Activated CD4-positive, alpha-beta T cell treated with anti-CD3 and anti-CD28 coated beads, Interleukin-2, amount 50 U/mL, for 4 hours (primary cell): ENCODE results near the gene ANKRD33B.
"Not testable (repeated sequence)": the region's sequence is repeated elsewhere in the genome, so short reads cannot be mapped to it uniquely, and the experiment has no call there.

Experiments used
- DNase-seq, 2 experiments: peaks; one replicate each; pipeline ENCODE4 v3.0.0-alpha.2; 2020

The ANKRD33B gene

DNA sequence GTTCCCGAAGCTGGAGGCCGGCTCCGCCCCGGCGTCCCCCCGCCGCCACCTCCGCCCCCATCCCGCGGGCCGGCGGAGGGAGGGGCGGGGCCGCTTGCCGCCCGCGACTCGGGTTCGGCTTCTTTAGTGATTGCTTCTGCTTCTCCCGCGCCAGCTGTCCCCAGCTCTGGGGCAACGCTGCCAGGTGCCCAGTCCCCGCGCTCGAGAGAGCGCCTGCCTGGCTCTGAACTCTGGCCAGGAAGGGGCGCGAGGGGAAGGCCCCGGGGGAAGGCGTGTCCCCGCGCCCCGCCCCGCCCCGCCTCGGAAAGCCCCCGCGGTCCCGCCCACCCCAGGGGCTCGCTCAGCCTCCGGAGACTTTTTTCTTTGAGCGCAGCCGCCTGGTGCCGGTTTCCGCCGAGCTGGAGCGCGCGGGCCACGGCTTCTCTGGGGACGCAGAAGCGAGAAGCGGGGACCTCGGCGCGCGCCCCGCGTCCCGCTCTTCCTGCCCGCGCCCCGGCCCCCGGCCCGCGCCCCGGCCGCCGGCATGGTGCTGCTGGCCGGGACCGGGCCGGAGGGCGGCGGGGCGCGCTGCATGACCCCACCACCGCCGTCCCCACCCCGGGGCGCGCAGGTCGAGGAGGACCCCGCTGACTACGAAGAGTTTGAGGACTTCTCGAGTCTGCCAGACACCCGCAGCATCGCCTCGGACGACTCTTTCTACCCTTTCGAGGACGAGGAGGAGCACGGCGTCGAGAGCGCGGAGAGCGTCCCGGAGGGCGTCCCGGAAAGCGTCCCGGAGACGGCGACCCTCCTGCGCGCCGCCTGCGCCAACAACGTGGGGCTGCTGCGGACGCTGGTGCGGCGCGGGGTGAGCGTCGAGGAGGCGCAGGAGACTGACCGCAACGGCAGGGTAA lies at the start of gene ANKRD33B:
Gene ANKRD33B (plus strand): TSS at position 126 of the 893 bp plus-strand sequence. CDS start 398 bp downstream, at position 524.
- DNase-seq = peak; percentile 69 to 76

DNA sequence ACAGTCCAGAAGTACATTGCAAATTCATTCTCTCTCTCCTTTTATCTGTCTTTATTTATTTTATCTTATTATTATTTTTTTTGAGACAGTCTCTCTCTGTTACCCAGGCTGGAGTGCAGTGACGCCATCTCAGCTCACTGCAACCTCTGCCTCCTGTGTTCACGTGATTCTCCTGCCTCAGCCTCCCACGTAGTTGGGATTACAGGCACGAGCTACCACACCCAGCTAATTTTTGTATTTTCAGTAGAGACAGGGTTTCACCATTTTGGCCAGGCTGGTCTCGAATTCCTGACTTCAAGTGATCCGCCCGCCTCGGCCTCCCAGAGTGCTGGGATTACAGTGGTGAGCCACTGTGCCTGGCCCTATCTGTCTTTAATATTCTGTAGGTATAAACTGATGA lies 49.3 kb upstream of the ANKRD33B start:
- not testable (repeated sequence) for DNase-seq

DNA sequence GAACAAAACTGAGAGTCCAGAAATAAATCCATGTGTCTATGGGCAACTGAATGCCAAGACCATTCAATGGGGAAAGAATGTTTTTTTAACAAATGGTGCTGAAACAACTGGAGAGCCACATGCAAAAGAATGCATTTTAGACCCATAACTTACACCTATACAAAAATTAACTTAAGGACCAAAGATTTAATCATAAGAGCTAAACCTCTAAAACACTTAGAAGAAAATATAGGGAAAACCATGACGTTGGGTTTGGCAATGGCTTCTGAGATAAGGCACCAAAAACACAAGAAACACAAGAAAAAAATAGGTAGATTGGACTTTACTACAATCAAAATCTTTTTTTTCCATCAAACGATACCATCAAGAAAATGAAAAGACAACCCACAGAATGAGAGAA lies 48.4 kb upstream of the ANKRD33B start:
- DNase-seq = no peak

DNA sequence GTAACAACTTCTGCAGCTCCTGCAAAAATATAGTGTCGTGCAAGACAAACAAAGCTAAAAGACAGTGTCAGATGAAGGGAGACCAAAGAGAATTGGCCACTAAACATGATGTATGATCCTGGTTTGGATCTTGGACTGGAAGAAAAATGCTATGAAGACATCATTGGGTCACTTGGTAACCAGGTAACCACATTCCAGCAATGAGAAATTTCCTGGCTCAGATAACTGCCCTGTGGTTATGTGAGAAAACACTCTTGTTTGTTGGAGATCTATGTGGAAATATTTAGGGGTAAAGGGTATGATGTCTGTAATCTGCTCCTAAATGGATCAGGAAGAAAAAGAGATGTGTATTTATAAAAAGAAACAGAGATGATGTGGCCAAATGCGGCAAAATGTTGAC lies 45.5 kb upstream of the ANKRD33B start:
- DNase-seq = no peak

DNA sequence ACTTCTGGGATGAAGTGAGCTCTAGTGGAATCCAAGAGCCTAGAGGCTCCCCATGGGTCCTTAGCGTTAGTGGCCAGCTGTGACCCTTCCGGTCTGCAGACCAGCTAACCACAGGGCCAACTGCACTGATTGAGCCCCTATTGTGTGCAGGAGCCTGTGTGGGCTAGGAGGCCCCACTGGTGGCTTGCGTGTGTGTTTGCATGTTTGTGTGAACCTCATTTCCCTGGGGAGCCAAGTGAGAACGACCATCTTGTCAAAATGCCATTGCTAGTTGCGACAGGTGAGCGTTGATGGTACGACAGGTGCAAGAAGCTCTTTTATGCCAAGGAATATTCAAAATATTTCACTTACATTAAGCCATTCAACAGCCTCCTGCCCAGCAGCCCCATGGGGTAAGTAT lies 44.1 kb upstream of the ANKRD33B start:
- DNase-seq = no peak

DNA sequence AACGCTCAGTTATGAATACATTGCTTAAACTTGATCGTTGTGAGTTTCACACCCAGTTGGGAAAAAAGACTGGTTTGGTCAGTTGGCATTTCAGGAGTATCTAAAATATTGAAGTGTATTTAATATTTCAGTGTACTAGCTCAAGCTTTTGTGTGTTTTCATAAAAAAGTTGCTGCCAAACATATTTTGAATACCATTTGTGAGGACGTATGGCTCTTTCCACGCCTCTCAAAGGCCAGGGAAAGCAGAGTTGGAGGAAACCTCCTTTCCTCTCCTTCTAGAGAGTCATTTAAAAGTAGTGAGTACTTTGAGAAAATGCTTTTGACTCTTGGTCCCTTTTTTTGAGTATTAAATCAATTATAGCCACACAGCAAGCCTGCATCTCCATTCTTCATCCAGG lies 43.2 kb upstream of the ANKRD33B start:
- no peak for DNase-seq

DNA sequence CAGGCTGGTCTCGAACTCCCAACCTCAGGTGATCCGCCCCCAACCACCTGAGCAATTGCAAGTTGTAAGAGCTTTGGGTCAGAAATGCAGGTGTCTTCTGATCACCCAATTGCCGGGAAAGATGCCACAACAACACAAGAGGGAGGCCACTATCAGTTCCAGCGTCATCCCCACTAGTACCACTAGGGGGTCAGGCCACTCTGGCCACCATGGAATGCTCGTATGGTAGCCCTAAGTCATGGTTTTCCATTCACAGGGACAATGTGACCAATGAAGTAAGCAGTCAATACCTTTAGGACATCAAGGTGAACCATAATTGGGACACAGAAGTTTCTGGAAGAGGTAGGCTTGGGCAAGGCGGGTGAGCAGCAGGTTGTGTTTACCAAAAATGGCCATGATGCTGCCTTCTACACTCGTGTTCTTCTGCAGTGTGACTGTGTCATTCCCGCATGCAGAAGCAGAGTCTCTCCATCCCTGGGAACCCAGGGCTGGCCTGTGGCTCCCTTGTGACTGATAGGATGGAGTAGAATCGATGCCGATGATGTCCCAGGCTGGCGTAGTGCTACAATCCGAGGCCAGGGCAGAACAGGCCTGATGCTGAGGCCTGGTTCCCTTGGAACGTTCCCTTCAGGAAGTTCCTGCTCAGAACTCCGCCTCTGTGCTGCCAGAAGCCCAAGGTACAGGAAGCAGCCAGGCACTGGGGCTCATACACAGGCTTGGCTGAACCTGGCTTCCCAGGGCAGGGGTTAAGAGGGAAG lies 42.2 kb upstream of the ANKRD33B start:
- no peak for DNase-seq

DNA sequence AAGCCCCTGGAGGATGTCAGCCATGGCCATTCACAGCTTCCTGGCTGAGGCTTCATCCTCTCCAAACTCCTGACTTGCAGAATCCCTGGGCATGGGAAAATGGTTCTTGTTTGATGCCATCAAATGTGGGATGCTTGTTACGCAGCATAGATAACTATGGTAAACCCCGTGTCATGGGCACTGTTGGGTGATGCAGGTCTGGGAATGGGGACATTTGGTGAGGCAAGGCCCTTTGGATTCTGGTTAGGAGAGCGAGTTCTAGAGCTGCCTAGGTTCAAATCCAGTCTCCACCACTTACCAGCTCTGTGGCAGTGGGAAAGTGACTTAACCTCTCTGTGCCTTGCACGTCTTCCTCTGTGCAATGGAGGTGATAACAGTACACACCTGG lies 41.7 kb upstream of the ANKRD33B start:
- DNase-seq = no peak

DNA sequence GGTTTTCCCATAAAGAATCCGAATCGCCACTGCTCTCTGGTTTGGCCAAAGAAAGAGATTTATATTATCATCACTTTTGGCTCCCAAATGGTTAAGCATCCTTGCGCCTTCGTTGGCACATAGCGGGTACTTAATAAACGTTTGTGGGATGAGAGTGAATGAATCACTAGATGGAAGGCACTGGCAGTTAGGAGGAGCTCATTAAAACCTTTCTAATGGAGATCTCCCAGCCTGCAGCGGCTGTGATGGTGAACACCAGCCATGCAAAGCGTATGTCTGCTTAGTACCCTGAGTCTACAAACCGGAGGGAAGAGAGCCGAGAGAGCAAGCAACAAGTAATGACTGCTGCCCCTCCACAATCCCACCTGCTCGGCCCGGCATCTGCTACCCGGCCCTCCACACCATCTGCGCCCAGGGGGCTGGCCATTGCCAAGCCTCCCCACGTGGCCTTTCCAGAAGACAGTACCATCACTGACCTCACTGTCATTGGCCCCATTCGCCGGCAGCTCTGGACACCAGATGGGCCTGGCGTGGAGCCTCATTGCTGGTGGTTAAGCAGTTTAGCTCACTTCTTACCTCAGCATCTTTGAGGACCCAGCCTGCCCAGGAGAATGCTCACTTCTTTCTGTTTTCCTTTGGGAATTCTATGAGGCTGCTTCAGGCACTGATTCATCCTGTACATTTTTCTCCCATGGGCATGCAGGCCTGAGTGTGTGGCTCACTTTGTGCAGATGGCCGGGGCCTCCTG lies 39.3 kb upstream of the ANKRD33B start:
- no peak for DNase-seq

DNA sequence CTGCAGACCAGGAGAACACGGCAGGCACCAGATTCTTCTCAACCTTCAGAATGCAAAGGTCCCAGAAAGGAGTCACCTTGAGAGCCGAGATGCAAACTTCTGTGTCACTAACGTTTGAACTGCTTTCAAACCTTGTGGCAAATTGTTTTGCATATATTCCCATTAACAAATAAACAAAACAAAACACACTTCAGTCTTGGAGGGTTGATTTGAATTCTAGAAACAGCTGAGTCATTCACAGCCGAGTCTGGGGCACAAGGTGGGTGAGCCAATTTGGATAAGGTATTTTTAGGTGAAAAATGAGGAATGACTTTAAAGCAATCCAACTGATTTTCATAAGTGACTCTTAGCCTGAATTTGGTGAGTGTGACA lies 38.8 kb upstream of the ANKRD33B start:
- DNase-seq = no peak

DNA sequence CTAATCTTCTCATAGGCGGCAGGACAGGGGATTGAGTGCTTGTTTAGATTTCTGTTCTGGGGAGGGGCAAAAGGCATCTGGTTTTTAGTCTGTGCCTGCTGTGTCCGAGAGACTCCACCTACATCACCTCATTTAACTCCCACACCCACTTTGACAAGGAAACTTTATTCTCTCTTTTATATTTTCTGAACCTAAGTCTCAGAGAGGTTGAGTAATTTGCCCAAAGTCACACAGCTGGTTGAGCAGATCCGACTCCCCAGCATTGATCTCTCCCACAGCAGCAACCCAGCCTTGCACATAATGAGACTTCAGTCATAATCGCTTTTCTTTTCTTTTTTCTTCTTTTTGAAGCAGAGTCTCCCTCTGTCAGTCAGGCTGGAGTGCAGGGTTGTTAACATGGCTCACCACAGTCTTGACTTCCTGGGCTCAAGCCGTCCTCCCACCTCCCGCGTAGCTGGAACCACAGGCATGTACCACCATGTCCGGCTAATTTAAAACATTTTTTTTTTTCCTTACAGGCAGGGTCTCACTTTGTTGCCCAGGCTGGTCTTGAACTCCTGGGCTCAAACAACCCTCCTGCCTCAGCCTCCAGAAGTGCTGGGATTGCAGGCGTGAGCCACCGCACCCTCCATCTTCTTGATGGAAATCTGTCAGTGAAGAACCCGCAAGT lies 36.5 kb upstream of the ANKRD33B start:
- DNase-seq = no peak

DNA sequence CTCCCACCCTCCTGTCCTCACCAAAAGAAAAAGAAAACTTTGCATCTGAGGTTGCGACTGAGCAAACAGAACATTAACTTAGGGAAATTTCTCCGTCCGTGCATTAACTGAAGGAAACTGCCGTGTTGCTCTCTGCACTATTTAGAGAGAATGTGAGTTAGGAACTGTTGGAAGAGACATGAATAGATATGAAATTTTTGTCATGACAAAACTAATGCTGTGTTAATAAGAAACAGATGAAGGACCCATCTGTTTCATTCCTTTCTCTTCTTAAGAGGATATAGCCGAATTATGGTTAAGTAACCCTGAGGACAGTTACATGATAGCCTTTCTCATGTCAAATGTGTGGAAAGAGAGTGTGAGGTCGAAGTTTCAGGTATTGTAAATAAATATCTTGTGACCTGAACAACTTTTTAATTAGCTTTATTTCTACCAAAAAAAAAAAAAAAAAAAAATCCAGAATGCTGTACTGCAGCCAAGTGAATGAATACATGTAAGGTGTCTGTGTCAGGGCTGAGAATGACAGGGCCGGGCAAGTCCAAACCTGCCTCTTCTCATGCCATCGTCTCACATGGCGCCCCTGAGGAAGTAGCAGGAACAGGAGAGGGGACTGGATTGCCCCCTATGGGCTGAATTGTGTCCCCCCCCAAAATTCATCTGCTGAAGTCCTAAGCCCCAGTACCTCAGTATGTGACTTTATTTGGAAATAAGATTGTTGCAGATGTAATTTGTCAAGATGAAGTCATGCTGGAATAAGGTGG lies 35.6 kb upstream of the ANKRD33B start:
- DNase-seq = no peak

DNA sequence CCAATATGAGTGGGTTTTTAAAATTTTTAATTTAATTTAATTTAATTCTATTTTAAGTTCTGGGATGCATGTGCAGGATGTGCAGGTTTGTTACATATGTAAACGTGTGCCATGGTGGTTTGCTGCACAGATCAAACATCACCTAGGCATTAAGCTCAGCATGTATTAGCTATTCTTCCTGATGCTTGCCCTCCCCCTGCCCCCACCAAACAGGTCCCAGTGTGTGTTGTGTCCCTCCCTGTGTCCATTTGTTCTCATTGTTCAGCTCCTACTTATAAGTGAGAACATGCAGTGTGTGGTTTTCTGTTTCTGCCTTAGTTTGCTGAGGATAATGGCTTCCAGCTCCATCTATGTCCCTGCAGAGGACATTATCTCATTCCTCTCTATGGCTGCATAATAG lies 35.0 kb upstream of the ANKRD33B start:
- no peak for DNase-seq

DNA sequence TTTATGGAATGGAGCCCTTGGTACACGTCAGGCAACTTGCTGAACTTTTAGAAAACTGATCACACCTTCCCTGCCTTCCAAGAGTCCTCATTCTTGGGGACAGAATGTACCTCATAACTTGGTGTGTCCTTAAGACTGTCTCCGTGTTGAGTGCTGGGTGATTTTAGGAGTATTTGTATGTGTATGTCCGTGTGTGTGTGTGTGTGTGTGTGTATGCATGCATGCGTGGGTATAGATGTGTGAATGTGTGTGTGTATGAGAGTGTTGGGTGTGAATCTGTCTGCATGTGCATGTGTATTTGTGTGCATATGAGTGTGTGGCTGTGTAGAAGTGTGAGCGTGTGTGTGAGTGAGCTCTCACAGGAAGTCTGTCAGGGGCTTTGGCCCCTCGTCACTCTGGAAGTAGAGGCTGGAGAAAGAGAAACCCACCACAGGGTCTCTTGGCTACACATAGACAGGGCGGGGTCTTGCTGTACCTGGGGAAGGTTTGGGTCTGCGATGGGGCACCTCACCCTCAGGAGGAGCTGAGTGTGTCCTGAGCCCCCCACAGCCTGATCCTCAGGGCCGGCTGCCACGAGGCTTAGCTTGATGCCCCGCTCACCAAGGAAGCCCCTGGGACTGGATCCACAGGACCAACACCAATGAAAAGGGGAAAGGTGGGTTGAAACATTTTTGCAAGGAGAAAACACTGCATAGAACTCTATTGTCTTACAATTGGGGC lies 33.1 kb upstream of the ANKRD33B start:
- DNase-seq = no peak

DNA sequence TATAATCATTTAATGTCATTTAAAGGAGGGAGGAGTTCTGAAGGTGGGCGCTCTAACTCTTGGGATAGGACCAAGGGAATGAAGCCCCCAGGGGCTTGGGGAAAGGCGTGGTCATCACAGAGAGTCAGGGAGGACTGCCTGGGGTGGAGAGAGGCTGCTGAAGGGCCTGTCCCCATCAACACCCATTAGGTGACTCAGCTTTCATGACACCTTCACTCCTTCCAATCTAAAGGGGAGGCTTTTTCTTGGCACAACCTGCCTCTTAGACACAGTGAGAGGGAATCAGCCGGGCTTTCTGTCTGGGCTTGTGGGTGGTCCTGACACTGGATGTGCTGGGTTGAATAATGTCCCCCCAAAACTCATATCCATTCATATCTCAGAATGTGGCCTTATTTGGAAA lies 31.4 kb upstream of the ANKRD33B start:
- no peak for DNase-seq

DNA sequence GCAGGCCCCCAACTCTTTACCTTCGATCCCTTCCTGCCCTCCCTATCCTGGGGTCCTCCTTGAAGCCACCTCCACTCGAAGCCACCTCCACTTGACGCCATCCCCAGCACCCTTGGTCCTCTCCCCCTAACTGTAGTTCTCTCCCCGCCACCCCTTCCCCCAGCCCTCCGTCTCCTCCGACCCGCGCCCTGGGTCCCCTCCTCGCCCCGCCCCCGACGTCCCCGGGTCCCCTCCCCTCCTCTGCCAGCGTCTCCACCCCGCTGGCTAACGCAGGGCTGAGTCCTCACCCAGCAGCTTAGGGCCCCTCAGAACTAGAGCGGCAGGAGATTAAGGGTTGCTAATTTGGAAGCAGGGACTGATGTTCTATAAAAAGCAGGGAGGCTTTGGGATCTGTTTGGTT lies 30.6 kb upstream of the ANKRD33B start:
- no peak for DNase-seq

DNA sequence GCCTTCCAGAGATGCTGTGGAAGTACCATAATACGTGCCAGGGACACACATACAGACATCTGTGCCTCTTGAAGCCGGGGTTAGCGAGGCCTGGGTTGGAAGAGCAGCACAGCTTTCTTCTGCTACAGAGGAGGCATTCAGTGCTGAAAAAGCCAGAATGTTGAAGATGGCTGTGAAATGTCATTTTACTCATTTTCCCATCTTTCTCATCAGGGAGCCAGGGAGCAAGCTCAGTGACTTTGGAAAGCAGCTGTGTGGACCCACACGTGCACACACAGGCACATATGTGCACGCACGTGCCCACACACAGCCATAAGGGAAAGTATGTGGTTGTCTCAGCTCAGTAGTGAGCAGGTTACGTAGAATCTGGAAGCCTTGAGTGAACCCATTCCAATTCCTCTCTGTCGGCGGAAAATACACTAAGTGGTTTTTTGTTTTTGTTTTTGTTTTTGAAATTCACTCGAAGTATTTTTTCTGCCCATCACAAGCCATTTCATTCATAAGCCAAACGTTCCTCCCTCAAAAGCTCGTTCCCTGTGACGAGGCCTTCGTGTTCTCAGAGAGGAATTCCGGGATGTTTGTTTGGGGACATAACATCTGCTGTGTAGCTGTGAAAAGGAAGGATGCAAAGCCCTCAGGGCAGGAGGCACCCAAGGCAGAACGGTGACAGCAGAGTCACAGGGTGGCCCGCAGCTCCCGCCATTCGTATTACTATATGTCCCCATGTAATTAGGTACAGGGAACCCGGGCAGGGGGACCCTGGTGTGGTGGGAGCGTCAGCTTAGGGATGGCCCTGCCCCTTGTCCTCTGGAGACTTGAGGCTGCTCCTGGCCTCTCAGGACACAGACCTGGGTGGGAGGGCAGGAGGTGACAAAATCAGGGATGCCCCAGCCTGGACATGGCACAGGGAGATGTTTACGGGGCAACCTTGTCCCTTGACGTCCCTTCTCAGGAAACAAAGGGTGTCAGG lies 29.0 kb upstream of the ANKRD33B start:
- no peak for DNase-seq

DNA sequence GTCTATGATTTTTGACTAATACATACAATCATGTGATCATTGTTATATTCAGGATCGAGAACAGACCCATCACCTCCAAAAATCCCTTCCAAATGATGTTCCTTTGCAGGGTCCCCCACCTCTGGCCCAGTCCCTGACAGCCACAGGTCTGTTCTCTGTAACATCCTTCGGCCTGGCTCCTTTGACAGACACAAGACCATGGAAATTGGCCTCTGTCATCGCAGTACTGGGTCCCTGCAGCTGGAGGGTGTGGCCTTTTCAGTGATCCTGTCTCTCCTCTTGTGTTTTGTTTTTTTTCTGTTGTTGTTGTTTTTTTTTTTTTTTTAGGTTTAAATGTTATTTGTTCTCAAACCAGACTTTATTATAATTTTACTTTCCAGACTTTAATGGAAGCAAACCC lies 27.4 kb upstream of the ANKRD33B start:
- DNase-seq = no peak

DNA sequence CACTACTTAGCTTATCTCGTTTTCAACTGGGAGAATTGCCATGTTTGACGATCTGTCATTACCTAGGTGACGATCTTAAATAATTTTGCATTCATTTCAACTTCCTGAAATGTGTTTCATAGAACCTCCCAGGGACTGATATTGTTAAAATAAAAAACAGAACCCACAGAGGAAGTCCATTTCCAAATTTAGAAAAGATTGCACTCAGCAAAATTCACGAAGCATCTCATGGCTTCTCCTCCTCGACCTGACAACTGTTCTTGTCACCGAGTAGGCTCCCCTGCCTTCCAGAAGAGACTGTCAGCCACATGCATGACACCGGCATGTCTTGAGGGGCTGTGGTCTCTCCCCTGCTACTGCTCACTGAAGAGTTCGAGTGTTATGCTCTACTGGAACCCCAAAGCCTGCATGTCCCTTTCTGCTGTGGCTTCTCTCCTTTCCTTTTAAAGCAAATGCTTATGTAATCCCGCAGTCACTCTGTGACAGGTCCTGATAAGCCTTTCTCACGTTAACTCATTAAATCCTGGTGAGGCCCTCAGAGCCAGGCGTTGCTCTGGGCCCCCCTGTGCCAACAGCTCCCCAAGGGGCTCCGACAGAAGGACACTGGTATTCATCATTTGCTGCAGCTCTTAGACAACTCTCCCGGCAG lies 26.8 kb upstream of the ANKRD33B start:
- no peak for DNase-seq

DNA sequence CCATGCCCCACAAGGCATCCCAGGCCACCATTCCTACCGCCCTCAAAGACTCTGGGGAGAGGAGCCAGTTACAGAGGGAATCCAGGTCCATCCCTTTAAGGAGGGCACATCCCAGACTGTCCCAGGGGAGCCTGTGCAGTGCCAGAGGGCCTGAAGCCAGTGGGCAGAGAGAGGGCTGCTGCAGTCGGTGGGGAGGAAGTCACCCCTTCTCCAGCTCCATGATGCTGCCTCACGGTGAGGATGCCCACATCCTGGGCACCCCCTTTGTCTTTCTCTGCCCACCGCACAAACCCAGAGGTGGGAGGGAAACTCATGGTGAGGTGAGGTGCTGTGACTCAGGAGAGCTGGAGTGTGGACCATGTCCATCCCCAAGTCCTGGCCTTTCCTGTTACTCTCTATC lies 26.2 kb upstream of the ANKRD33B start:
- DNase-seq = no peak
